Measurements from ENCODE around the gene TULP4. TPM values are rescaled to one million over a fixed set of nuclear protein-coding genes. Genes with fewer than 3 reads are reported as not detected.

Gene TULP4
- total RNA-seq, 1 donor from 2014 or later: 252 TPM

- Histone ChIP-seq H3K27ac (no peak overlapping the region), H3K27me3 (no peaks in the 10 kb centered on the region), H4K20me1 (ENCODE audit: low read depth) (no peaks in the 10 kb centered on the region), H2AFZ (replicated peaks) (no peak overlapping the region), H3K79me2 (ENCODE audit: low read depth) (peaks cover 24% of the 10 kb centered on the region), H3K4me3 (no peak overlapping the region), H3K36me3 (no peaks in the 10 kb centered on the region), H3K4me2 (no peak overlapping the region), H3K4me1 (peaks cover 10% of the 10 kb centered on the region), H3K9me3 (ENCODE audit: low read depth) (no peaks in the 10 kb centered on the region), H3F3A (ENCODE audit: low read depth) (no peaks in the 10 kb centered on the region), H3K9ac (no peak overlapping the region)
- Mint-ChIP-seq H3K9me3 (peaks cover 1% of the 10 kb centered on the region), H3K27me3 (ENCODE audit: insufficient read depth, low read depth) (peaks cover 3% of the 10 kb centered on the region), H3K4me3 (no peak overlapping the region), H3K27ac (no peak overlapping the region), H3K36me3 (peaks cover 17% of the 10 kb centered on the region), H3K4me1 (peaks cover 3% of the 10 kb centered on the region)
- TF ChIP-seq CTCF (IDR thresholded peaks at IDR 0.05) (no peak), EZH2 (IDR thresholded peaks at IDR 0.05) (no peak), EZH2phosphoT487 (IDR thresholded peaks at IDR 0.05) (no peak)
- no peak for DNase-seq (ENCODE audit: low spot score)
Measured at GRCh38 chr6:158413028-158413427, 100.8 kb downstream of the TULP4 start.

GRCh38 chr6:158413814-158414565, 101.7 kb downstream of the TULP4 start:
- no peak overlapping the region for H3K27ac Mint-ChIP-seq
- H3K4me3 Mint-ChIP-seq: no peak overlapping the region
- TF ChIP-seq CTCF (IDR thresholded peaks at IDR 0.05) (no peak), EZH2phosphoT487 (IDR thresholded peaks at IDR 0.05) (no peak), EZH2 (IDR thresholded peaks at IDR 0.05) (no peak)

GRCh38 chr6:158414851-158415262, 102.6 kb downstream of the TULP4 start:
- Histone ChIP-seq H3K4me2 (no peak overlapping the region), H3K9me3 (ENCODE audit: low read depth) (no peaks in the 10 kb centered on the region), H3K79me2 (ENCODE audit: low read depth) (peaks cover 18% of the 10 kb centered on the region), H3K27ac (no peak overlapping the region), H3K27me3 (no peaks in the 10 kb centered on the region), H3K4me3 (no peak overlapping the region), H3K36me3 (peaks cover 3% of the 10 kb centered on the region), H3F3A (ENCODE audit: low read depth) (no peaks in the 10 kb centered on the region), H4K20me1 (ENCODE audit: low read depth) (no peaks in the 10 kb centered on the region), H3K9ac (no peak overlapping the region), H3K4me1 (no peaks in the 10 kb centered on the region), H2AFZ (replicated peaks) (no peak overlapping the region)
- DNase-seq (ENCODE audit: low spot score): no peak
- Mint-ChIP-seq H3K27ac (no peak overlapping the region), H3K36me3 (peaks cover 18% of the 10 kb centered on the region), H3K27me3 (ENCODE audit: insufficient read depth, low read depth) (peaks cover 2% of the 10 kb centered on the region), H3K4me1 (no peaks in the 10 kb centered on the region), H3K4me3 (no peak overlapping the region), H3K9me3 (peaks cover 2% of the 10 kb centered on the region)
- TF ChIP-seq EZH2 (IDR thresholded peaks at IDR 0.05) (no peak), EZH2phosphoT487 (IDR thresholded peaks at IDR 0.05) (no peak), CTCF (IDR thresholded peaks at IDR 0.05) (no peak)

More at GRCh38 chr6:158413814-158414565, 101.7 kb downstream of the TULP4 start:
- H3K36me3 Mint-ChIP-seq: peaks cover 16% of the 10 kb centered on the region
- Histone ChIP-seq H3K9me3 (ENCODE audit: low read depth) (no peaks in the 10 kb centered on the region), H3F3A (ENCODE audit: low read depth) (no peaks in the 10 kb centered on the region), H3K4me3 (no peak overlapping the region), H3K79me2 (ENCODE audit: low read depth) (peaks cover 24% of the 10 kb centered on the region), H3K36me3 (no peaks in the 10 kb centered on the region), H3K27ac (no peak overlapping the region), H4K20me1 (ENCODE audit: low read depth) (no peaks in the 10 kb centered on the region), H3K27me3 (no peaks in the 10 kb centered on the region), H2AFZ (replicated peaks) (no peak overlapping the region), H3K9ac (no peak overlapping the region), H3K4me1 (peaks cover under 1% of the 10 kb centered on the region), H3K4me2 (no peak overlapping the region)
- H3K27me3 Mint-ChIP-seq (ENCODE audit: insufficient read depth, low read depth): peaks cover 2% of the 10 kb centered on the region
- H3K9me3 Mint-ChIP-seq: no peaks in the 10 kb centered on the region
- no peak for DNase-seq (ENCODE audit: low spot score)
- H3K4me1 Mint-ChIP-seq: no peaks in the 10 kb centered on the region

Measured in neural progenitor cell (in vitro differentiated cells).